ENCODE results near the gene VAT1.

Gene VAT1

GRCh38 chr17:43014649-43015542, 7.3 kb downstream of the VAT1 start:
- Mint-ChIP-seq H3K4me3 (peak overlapping the region; percentile 9), H3K4me1 (peaks cover 66% of the 10 kb centered on the region), H3K27me3 (ENCODE audit: low read depth, poor library complexity) (peaks cover 2% of the 10 kb centered on the region), H3K36me3 (ENCODE audit: low read depth) (peaks cover 15% of the 10 kb centered on the region), H3K9me3 (no peaks in the 10 kb centered on the region), H3K27ac (peak overlapping the region; percentile 80)
- no peak for DNase-seq
- TF ChIP-seq, protein P1, sequence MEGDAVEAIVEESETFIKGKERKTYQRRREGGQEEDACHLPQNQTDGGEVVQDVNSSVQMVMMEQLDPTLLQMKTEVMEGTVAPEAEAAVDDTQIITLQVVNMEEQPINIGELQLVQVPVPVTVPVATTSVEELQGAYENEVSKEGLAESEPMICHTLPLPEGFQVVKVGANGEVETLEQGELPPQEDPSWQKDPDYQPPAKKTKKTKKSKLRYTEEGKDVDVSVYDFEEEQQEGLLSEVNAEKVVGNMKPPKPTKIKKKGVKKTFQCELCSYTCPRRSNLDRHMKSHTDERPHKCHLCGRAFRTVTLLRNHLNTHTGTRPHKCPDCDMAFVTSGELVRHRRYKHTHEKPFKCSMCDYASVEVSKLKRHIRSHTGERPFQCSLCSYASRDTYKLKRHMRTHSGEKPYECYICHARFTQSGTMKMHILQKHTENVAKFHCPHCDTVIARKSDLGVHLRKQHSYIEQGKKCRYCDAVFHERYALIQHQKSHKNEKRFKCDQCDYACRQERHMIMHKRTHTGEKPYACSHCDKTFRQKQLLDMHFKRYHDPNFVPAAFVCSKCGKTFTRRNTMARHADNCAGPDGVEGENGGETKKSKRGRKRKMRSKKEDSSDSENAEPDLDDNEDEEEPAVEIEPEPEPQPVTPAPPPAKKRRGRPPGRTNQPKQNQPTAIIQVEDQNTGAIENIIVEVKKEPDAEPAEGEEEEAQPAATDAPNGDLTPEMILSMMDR (IDR thresholded peaks at IDR 0.05): no peak

- H3K4me1 Mint-ChIP-seq: peaks cover 58% of the 10 kb centered on the region
- peak overlapping the region; percentile 80 for H3K27ac Mint-ChIP-seq
- TF ChIP-seq, protein P1 (IDR thresholded peaks at IDR 0.05): no peak
These were observed 8.1 kb downstream of the VAT1 start for GRCh38 chr17:43014020-43014648.

DNA sequence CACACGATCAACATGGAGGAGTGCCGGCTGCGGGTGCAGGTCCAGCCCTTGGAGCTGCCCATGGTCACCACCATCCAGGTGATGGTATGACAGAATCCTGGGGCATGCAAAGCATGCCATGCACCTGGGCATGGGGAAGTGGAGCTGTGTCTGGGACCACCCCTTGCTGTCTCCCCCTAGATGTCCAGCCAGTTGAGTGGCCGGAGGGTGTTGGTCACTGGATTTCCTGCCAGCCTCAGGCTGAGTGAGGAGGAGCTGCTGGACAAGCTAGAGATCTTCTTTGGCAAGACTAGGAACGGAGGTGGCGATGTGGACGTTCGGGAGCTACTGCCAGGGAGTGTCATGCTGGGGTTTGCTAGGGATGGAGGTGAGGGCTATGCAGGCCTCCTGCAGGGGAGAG, 8.9 kb downstream of the VAT1 start:
- H3K27ac Mint-ChIP-seq: peak overlapping the region; percentile 36
- H3K4me1 Mint-ChIP-seq: peaks cover 50% of the 10 kb centered on the region
- no peaks in the 10 kb centered on the region for H3K9me3 Mint-ChIP-seq
- no peak overlapping the region for H3K4me3 Mint-ChIP-seq
- peaks cover 13% of the 10 kb centered on the region for H3K36me3 Mint-ChIP-seq (ENCODE audit: low read depth)
- DNase-seq: no peak
- peaks cover 2% of the 10 kb centered on the region for H3K27me3 Mint-ChIP-seq (ENCODE audit: low read depth, poor library complexity)
- TF ChIP-seq, protein P1 (IDR thresholded peaks at IDR 0.05): no peak

More at GRCh38 chr17:43014020-43014648, 8.1 kb downstream of the VAT1 start:
- no peak overlapping the region for H3K4me3 Mint-ChIP-seq
- no peak for DNase-seq
- H3K36me3 Mint-ChIP-seq (ENCODE audit: low read depth): peaks cover 15% of the 10 kb centered on the region
- peaks cover 2% of the 10 kb centered on the region for H3K27me3 Mint-ChIP-seq (ENCODE audit: low read depth, poor library complexity)
- H3K9me3 Mint-ChIP-seq: no peaks in the 10 kb centered on the region

GRCh38 chr17:43011728-43012472, 10.3 kb downstream of the VAT1 start:
- TF ChIP-seq, protein P1 (IDR thresholded peaks at IDR 0.05): no peak
- H3K4me1 Mint-ChIP-seq: peaks cover 43% of the 10 kb centered on the region
- H3K27me3 Mint-ChIP-seq (ENCODE audit: low read depth, poor library complexity): peaks cover 2% of the 10 kb centered on the region
- no peak overlapping the region for H3K27ac Mint-ChIP-seq
- no peaks in the 10 kb centered on the region for H3K9me3 Mint-ChIP-seq
- no peak for DNase-seq
- H3K36me3 Mint-ChIP-seq (ENCODE audit: low read depth): peaks cover 6% of the 10 kb centered on the region
- H3K4me3 Mint-ChIP-seq: no peak overlapping the region

- no peak overlapping the region for H3K4me3 Mint-ChIP-seq
- no peak overlapping the region for H3K27ac Mint-ChIP-seq
- no peaks in the 10 kb centered on the region for H3K27me3 Mint-ChIP-seq (ENCODE audit: low read depth, poor library complexity)
- DNase-seq: no peak
- TF ChIP-seq, protein P1 (IDR thresholded peaks at IDR 0.05): no peak
- H3K36me3 Mint-ChIP-seq (ENCODE audit: low read depth): peaks cover 6% of the 10 kb centered on the region
- no peaks in the 10 kb centered on the region for H3K9me3 Mint-ChIP-seq
- peaks cover 41% of the 10 kb centered on the region for H3K4me1 Mint-ChIP-seq
These were observed 11.4 kb downstream of the VAT1 start for GRCh38 chr17:43010667-43011308.
